Neuronal stem cell (in vitro differentiated cells): Measurements from ENCODE around the gene MTRR.

Experiments
- DNase-seq: peaks from one replicate; pipeline ENCODE4 v3.0.0-alpha.2; 2013; ENCODE audit warnings: low spot score
- H2AFZ ChIP-seq: one replicate; pipeline ENCODE4 v1.6.1; 2013; ENCODE audit warnings: mild to moderate bottlenecking, low read length, inconsistent platforms
- H2AK5ac ChIP-seq: 2 replicates; pipeline ENCODE4 v1.6.1; 2013; ENCODE audit warnings: low read depth, mild to moderate bottlenecking, inconsistent platforms, low read length, moderate library complexity, mixed read lengths
- H2BK120ac ChIP-seq: 2 replicates; pipeline ENCODE4 v1.6.1; 2013; ENCODE audit warnings: low read depth, mild to moderate bottlenecking, inconsistent platforms, low read length, moderate library complexity, mixed read lengths
- H2BK12ac ChIP-seq: one replicate; pipeline ENCODE4 v1.6.1; 2013; ENCODE audit warnings: low read length, inconsistent platforms
- H2BK15ac ChIP-seq: 2 replicates; pipeline ENCODE4 v1.6.1; 2013; ENCODE audit warnings: mild to moderate bottlenecking, low read length, inconsistent platforms, mixed read lengths
- H2BK5ac ChIP-seq: one replicate; pipeline ENCODE4 v1.6.1; 2013; ENCODE audit warnings: inconsistent platforms, mild to moderate bottlenecking, low read length, moderate library complexity
- H3K14ac ChIP-seq: one replicate; pipeline ENCODE4 v1.6.1; 2013; ENCODE audit warnings: low read length, inconsistent platforms
- H3K18ac ChIP-seq: 2 replicates; pipeline ENCODE4 v1.6.1; 2013; ENCODE audit warnings: low read length, inconsistent platforms
- H3K23ac ChIP-seq: 2 replicates; pipeline ENCODE4 v1.6.1; 2013; ENCODE audit warnings: low read depth, mild to moderate bottlenecking, mixed read lengths, low read length, inconsistent platforms; ENCODE audit not compliant: poor library complexity
- H3K27ac ChIP-seq: replicated peaks from 3 replicates; pipeline ENCODE4 v1.5.1; 2013; ENCODE audit warnings: low read length, inconsistent platforms
- H3K27me3 ChIP-seq, 3 experiments: 2 replicates each; pipeline ENCODE4 v1.6.1; 2013; ENCODE audit warnings: low read length in 3 of 3, mild to moderate bottlenecking in 2 of 3, inconsistent platforms in 1 of 3, low read depth in 1 of 3, mixed read lengths in 1 of 3, moderate library complexity in 1 of 3; ENCODE audit not compliant: control insufficient read depth in 3 of 3, insufficient read depth in 3 of 3
- H3K36me3 ChIP-seq, 2 donors: replicated peaks in 1 of 2; 2 replicates each; pipeline ENCODE4 v1.6.1; 2013; ENCODE audit warnings: low read length in 2 of 2; ENCODE audit not compliant: control insufficient read depth in 2 of 2, insufficient read depth in 2 of 2
- H3K4ac ChIP-seq: 2 replicates; pipeline ENCODE4 v1.6.1; 2013; ENCODE audit warnings: inconsistent platforms, mild to moderate bottlenecking, low read length, moderate library complexity
- H3K4me1 ChIP-seq, 2 donors: 1 replicate in 1 of 2; 2 replicates in 1 of 2; pipeline ENCODE4 v1.6.1; 2013; ENCODE audit warnings: low read length in 2 of 2, low read depth in 1 of 2; ENCODE audit not compliant: control insufficient read depth in 2 of 2, insufficient read depth in 1 of 2
- H3K4me2 ChIP-seq: one replicate; pipeline ENCODE4 v1.6.1; 2013; ENCODE audit warnings: mild to moderate bottlenecking, low read length, inconsistent platforms; ENCODE audit not compliant: insufficient read depth, poor library complexity, severe bottlenecking
- H3K4me3 ChIP-seq, 2 donors: 2 replicates each; pipeline ENCODE4 v1.5.1; 2013; ENCODE audit warnings: low read length in 2 of 2, mild to moderate bottlenecking in 2 of 2, inconsistent platforms in 1 of 2, moderate library complexity in 1 of 2
- H3K79me1 ChIP-seq: one replicate; pipeline ENCODE4 v1.6.1; 2013; ENCODE audit warnings: low read depth, mild to moderate bottlenecking, inconsistent platforms, low read length, moderate library complexity
- H3K9ac ChIP-seq: one replicate; pipeline ENCODE4 v1.6.1; 2013; ENCODE audit warnings: mild to moderate bottlenecking, low read depth, low read length, inconsistent platforms; ENCODE audit not compliant: poor library complexity
- H3K9me3 ChIP-seq, 2 donors: replicated peaks in 1 of 2; 2 replicates each; pipeline versions ENCODE3 to v1.6.1; 2013; ENCODE audit warnings: low read length in 2 of 2, mild to moderate bottlenecking in 2 of 2, inconsistent platforms in 1 of 2, low read depth in 1 of 2, mixed read lengths in 1 of 2, moderate library complexity in 1 of 2; ENCODE audit not compliant: control insufficient read depth in 2 of 2, insufficient read depth in 1 of 2
- H4K8ac ChIP-seq: one replicate; pipeline ENCODE4 v1.6.1; 2013; ENCODE audit warnings: low read depth, mild to moderate bottlenecking, inconsistent platforms, low read length, moderate library complexity
- H4K91ac ChIP-seq: one replicate; pipeline ENCODE4 v1.6.1; 2013; ENCODE audit warnings: low read length, low read depth, mild to moderate bottlenecking, inconsistent platforms; ENCODE audit not compliant: poor library complexity
- WGBS, 2 donors: extraction: QIAGEN DNeasy Blood & Tissue Kit; methylation state at CpG; one replicate each; pipeline ENCODE4 v1.1.7; 2013; ENCODE audit warnings: missing lambda C conversion rate in 2 of 2, mixed read lengths in 1 of 2; ENCODE audit not compliant: insufficient read length in 2 of 2, insufficient replicate concordance in 1 of 2; ENCODE audit errors: extremely low coverage in 2 of 2; 5-methylcytosine and 5-hydroxymethylcytosine counted together

Gene MTRR

GRCh38 chr5:7866196-7866595 lies 2.8 kb upstream of the MTRR start:
- no peaks in the 10 kb centered on the region for H3K27me3 ChIP-seq
- no peak overlapping the region for H2BK15ac ChIP-seq
- H3K4me2 ChIP-seq: no peak overlapping the region
- no peak overlapping the region for H3K27ac ChIP-seq
- H2AFZ ChIP-seq: no peak overlapping the region
- H2BK5ac ChIP-seq: no peak overlapping the region
- no peak overlapping the region for H3K18ac ChIP-seq
- H3K4ac ChIP-seq: no peak overlapping the region
- no peak overlapping the region for H3K9ac ChIP-seq
- H4K91ac ChIP-seq: no peak overlapping the region
- H3K14ac ChIP-seq: no peak overlapping the region
- H3K4me3 ChIP-seq: no peak overlapping the region
- no peak overlapping the region for H2BK12ac ChIP-seq
- H2BK120ac ChIP-seq: no peak overlapping the region
- peaks cover 4% of the 10 kb centered on the region for H3K79me1 ChIP-seq
- no peak overlapping the region for H3K23ac ChIP-seq
- H2AK5ac ChIP-seq: no peak overlapping the region
- peaks cover 0 to 7% of the 10 kb centered on the region in 2 donors for H3K4me1 ChIP-seq
- DNase-seq: no peak
- H3K9me3 ChIP-seq: no peaks in the 10 kb centered on the region
- WGBS, 2 donors: no CpG with 5 or more reads among the region's 2 CpGs
- H4K8ac ChIP-seq: no peak overlapping the region
- H3K36me3 ChIP-seq: peaks cover 4 to 62% of the 10 kb centered on the region in 2 donors

- Histone ChIP-seq H2AK5ac (no peak overlapping the region), H3K27me3 (no peaks in the 10 kb centered on the region), H2AFZ (no peak overlapping the region), H4K91ac (no peak overlapping the region), H3K4ac (no peak overlapping the region), H2BK5ac (no peak overlapping the region), H3K4me2 (no peak overlapping the region), H3K4me3 (no peak overlapping the region), H3K4me1 (peaks cover 0 to 7% of the 10 kb centered on the region in 2 donors), H3K27ac (no peak overlapping the region), H3K14ac (no peak overlapping the region), H2BK120ac (no peak overlapping the region), H3K18ac (no peak overlapping the region), H2BK15ac (no peak overlapping the region), H3K36me3 (peaks cover 3 to 62% of the 10 kb centered on the region in 2 donors), H3K23ac (no peak overlapping the region), H3K9me3 (no peaks in the 10 kb centered on the region), H2BK12ac (no peak overlapping the region), H3K9ac (no peak overlapping the region), H3K79me1 (peaks cover 4% of the 10 kb centered on the region), H4K8ac (no peak overlapping the region)
- WGBS, 2 donors: no CpG with 5 or more reads among the region's 3 CpGs
- no peak for DNase-seq
Observed at GRCh38 chr5:7867260-7867659, 1.7 kb upstream of the MTRR start.

GRCh38 chr5:7868427-7868772 lies 548 bp upstream of the MTRR start:
- Histone ChIP-seq H3K14ac (no peak overlapping the region), H3K27ac (no peak overlapping the region), H3K9ac (no peak overlapping the region), H3K4me1 (peaks cover 0 to 7% of the 10 kb centered on the region in 2 donors), H2BK12ac (no peak overlapping the region), H2AFZ (peak overlapping the region; percentile 92), H3K4me2 (peak overlapping the region; percentile 80), H2AK5ac (no peak overlapping the region), H2BK15ac (no peak overlapping the region), H3K4ac (no peak overlapping the region), H3K36me3 (peaks cover 3 to 61% of the 10 kb centered on the region in 2 donors), H3K27me3 (no peaks in the 10 kb centered on the region), H4K8ac (no peak overlapping the region), H3K4me3 (peak overlapping the region; percentile 86 to 99), H2BK5ac (peak overlapping the region; percentile 35), H3K18ac (peak overlapping the region; percentile 24), H2BK120ac (no peak overlapping the region), H3K79me1 (peaks cover 4% of the 10 kb centered on the region), H3K23ac (no peak overlapping the region), H4K91ac (no peak overlapping the region), H3K9me3 (no peaks in the 10 kb centered on the region)
- no CpG with 5 or more reads among the region's 8 CpGs for WGBS, 2 donors
- no peak for DNase-seq

- WGBS, 2 donors: no CpG with 5 or more reads among the region's 41 CpGs
- no peak overlapping the region for H4K91ac ChIP-seq
- H3K36me3 ChIP-seq: peaks cover 3 to 61% of the 10 kb centered on the region in 2 donors
- no peak overlapping the region for H2BK120ac ChIP-seq
- H3K18ac ChIP-seq: peak overlapping the region; percentile 79
- no peak overlapping the region for H2AK5ac ChIP-seq
- H3K27me3 ChIP-seq: no peaks in the 10 kb centered on the region
- H3K23ac ChIP-seq: no peak overlapping the region
- no peak for DNase-seq
- peak overlapping the region; percentile 89 for H3K9ac ChIP-seq
- no peak overlapping the region for H3K4ac ChIP-seq
- H2BK15ac ChIP-seq: no peak overlapping the region
- H2BK5ac ChIP-seq: no peak overlapping the region
- peaks cover 0 to 7% of the 10 kb centered on the region in 2 donors for H3K4me1 ChIP-seq
- peak overlapping the region; percentile 86 to 99 for H3K4me3 ChIP-seq
- H4K8ac ChIP-seq: no peak overlapping the region
- no peak overlapping the region for H2BK12ac ChIP-seq
- no peaks in the 10 kb centered on the region for H3K9me3 ChIP-seq
- peak overlapping the region; percentile 67 for H3K4me2 ChIP-seq
- peaks cover 4% of the 10 kb centered on the region for H3K79me1 ChIP-seq
- H3K14ac ChIP-seq: peak overlapping the region; percentile 31
- H2AFZ ChIP-seq: peak overlapping the region; percentile 92
- no peak overlapping the region for H3K27ac ChIP-seq
Observed at GRCh38 chr5:7869474-7870136, 657 bp downstream of the MTRR start.
